ENCODE results near the gene USP17L30.
"Not testable (repeated sequence)": the region's sequence is repeated elsewhere in the genome, so short reads cannot be mapped to it uniquely, and the experiment has no call there.

USP17L30 gene, protein sequence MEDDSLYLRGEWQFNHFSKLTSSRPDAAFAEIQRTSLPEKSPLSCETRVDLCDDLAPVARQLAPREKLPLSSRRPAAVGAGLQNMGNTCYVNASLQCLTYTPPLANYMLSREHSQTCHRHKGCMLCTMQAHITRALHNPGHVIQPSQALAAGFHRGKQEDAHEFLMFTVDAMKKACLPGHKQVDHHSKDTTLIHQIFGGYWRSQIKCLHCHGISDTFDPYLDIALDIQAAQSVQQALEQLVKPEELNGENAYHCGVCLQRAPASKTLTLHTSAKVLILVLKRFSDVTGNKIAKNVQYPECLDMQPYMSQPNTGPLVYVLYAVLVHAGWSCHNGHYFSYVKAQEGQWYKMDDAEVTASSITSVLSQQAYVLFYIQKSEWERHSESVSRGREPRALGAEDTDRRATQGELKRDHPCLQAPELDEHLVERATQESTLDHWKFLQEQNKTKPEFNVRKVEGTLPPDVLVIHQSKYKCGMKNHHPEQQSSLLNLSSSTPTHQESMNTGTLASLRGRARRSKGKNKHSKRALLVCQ

DNA sequence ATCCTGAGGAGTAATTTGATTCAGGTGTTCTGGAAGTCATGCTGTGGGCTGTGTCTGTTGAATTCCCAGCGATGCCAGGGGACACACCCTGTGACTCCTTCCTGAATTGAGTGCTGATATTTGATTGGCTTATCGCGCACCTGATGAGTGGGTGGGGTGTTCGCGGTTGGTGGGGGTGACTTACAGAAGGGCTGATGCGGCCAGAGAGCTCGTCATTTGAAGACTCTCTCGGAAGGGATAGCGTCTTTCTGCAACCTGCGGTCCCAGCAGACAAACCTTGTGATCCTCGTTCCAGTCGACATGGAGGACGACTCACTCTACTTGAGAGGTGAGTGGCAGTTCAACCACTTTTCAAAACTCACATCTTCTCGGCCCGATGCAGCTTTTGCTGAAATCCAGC is at the start of gene USP17L30:
USP17L30 (plus strand) TSS at position 301 of the 400 bp plus-strand sequence; CDS start at position 301, 0 bp downstream.
- FAIRE-seq = not testable (repeated sequence)

DNA sequence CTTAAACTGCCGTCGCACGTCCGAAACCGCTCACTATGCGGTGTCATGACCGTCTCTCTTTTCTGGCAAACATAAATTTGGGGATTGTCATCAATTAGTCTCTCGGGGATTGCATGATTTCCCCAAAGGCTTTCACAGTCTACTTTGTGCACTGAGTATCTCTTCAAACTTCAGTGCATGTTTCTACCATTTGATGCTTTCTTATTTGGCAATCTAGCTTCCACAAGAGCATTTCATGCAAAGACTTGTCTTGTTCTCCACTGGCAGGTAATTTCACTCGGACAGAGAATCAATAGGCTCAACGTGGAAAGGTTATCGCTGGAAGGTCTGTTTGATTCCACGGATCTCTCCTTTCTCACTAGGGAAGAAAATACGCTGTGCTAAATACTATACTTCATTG is 38.7 kb upstream of the USP17L30 start:
- not testable (repeated sequence) for FAIRE-seq

DNA sequence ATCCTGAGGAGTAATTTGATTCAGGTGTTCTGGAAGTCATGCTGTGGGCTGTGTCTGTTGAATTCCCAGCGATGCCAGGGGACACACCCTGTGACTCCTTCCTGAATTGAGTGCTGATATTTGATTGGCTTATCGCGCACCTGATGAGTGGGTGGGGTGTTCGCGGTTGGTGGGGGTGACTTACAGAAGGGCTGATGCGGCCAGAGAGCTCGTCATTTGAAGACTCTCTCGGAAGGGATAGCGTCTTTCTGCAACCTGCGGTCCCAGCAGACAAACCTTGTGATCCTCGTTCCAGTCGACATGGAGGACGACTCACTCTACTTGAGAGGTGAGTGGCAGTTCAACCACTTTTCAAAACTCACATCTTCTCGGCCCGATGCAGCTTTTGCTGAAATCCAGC is 38.1 kb upstream of the USP17L30 start, which contains the start of gene USP17L24:
USP17L24 (plus strand) TSS at position 301 of the 400 bp plus-strand sequence; CDS start at position 301, 0 bp downstream.
- FAIRE-seq = not testable (repeated sequence)

DNA sequence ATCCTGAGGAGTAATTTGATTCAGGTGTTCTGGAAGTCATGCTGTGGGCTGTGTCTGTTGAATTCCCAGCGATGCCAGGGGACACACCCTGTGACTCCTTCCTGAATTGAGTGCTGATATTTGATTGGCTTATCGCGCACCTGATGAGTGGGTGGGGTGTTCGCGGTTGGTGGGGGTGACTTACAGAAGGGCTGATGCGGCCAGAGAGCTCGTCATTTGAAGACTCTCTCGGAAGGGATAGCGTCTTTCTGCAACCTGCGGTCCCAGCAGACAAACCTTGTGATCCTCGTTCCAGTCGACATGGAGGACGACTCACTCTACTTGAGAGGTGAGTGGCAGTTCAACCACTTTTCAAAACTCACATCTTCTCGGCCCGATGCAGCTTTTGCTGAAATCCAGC is 33.3 kb upstream of the USP17L30 start, which contains the start of gene USP17L25:
USP17L25 (plus strand) TSS at position 301 of the 400 bp plus-strand sequence; CDS start at position 301, 0 bp downstream.
- not testable (repeated sequence) for FAIRE-seq

DNA sequence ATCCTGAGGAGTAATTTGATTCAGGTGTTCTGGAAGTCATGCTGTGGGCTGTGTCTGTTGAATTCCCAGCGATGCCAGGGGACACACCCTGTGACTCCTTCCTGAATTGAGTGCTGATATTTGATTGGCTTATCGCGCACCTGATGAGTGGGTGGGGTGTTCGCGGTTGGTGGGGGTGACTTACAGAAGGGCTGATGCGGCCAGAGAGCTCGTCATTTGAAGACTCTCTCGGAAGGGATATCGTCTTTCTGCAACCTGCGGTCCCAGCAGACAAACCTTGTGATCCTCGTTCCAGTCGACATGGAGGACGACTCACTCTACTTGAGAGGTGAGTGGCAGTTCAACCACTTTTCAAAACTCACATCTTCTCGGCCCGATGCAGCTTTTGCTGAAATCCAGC is 28.6 kb upstream of the USP17L30 start, which contains the start of gene USP17L26:
USP17L26 (plus strand) TSS at position 301 of the 400 bp plus-strand sequence; CDS start at position 301, 0 bp downstream.
- FAIRE-seq = not testable (repeated sequence)

DNA sequence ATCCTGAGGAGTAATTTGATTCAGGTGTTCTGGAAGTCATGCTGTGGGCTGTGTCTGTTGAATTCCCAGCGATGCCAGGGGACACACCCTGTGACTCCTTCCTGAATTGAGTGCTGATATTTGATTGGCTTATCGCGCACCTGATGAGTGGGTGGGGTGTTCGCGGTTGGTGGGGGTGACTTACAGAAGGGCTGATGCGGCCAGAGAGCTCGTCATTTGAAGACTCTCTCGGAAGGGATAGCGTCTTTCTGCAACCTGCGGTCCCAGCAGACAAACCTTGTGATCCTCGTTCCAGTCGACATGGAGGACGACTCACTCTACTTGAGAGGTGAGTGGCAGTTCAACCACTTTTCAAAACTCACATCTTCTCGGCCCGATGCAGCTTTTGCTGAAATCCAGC is 23.8 kb upstream of the USP17L30 start, which contains the start of gene USP17L5:
USP17L5 (plus strand) TSS at position 301 of the 400 bp plus-strand sequence; CDS start at position 301, 0 bp downstream.
- FAIRE-seq = not testable (repeated sequence)

DNA sequence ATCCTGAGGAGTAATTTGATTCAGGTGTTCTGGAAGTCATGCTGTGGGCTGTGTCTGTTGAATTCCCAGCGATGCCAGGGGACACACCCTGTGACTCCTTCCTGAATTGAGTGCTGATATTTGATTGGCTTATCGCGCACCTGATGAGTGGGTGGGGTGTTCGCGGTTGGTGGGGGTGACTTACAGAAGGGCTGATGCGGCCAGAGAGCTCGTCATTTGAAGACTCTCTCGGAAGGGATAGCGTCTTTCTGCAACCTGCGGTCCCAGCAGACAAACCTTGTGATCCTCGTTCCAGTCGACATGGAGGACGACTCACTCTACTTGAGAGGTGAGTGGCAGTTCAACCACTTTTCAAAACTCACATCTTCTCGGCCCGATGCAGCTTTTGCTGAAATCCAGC is 19.1 kb upstream of the USP17L30 start, which contains the start of gene USP17L27:
USP17L27 (plus strand) TSS at position 301 of the 400 bp plus-strand sequence; CDS start at position 301, 0 bp downstream.
- FAIRE-seq = not testable (repeated sequence)

DNA sequence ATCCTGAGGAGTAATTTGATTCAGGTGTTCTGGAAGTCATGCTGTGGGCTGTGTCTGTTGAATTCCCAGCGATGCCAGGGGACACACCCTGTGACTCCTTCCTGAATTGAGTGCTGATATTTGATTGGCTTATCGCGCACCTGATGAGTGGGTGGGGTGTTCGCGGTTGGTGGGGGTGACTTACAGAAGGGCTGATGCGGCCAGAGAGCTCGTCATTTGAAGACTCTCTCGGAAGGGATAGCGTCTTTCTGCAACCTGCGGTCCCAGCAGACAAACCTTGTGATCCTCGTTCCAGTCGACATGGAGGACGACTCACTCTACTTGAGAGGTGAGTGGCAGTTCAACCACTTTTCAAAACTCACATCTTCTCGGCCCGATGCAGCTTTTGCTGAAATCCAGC is 14.3 kb upstream of the USP17L30 start, which contains the start of gene USP17L28:
USP17L28 (plus strand) TSS at position 301 of the 400 bp plus-strand sequence; CDS start at position 301, 0 bp downstream.
- FAIRE-seq = not testable (repeated sequence)

DNA sequence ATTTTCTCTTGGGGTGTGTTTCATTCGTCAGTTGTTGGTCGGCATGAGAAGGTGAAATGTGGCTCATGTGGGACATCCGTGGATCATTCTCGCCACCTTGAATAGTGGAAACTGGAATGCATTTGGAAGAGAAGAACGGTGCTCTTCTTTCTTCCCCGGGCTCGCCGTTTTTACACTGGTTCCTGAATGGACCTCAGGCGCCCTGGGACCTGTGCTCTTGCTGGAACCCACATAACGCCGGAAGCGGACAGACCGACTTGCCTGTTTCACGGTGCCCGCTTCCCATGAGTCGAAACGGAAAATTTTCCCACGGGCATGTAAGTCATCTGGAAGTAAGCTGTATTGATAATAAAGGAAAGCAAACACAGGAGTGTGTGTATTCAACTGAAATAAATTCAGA is 12.1 kb upstream of the USP17L30 start:
- not testable (repeated sequence) for FAIRE-seq

DNA sequence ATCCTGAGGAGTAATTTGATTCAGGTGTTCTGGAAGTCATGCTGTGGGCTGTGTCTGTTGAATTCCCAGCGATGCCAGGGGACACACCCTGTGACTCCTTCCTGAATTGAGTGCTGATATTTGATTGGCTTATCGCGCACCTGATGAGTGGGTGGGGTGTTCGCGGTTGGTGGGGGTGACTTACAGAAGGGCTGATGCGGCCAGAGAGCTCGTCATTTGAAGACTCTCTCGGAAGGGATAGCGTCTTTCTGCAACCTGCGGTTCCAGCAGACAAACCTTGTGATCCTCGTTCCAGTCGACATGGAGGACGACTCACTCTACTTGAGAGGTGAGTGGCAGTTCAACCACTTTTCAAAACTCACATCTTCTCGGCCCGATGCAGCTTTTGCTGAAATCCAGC is 9.6 kb upstream of the USP17L30 start, which contains the start of gene USP17L29:
USP17L29 (plus strand) TSS at position 301 of the 400 bp plus-strand sequence; CDS start at position 301, 0 bp downstream.
- not testable (repeated sequence) for FAIRE-seq

DNA sequence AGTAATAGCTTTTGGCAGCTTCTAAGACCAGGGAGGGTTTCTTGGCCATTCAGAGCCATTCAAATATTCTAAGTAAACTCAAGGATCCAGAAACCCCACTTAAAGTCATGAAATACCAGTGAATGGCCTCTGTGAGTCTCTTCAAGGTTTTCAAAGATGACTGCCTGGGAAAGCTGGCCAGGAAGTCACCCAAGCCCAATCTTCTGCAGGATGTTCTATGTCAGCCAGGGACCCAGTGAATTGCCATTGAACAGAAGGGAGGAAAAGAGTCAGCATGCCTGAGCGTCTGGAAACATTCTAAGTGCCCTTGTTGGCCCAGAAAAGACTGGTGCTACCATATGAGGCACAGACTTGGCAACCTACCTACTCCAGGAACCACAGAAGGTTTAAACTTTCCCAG is 17.0 kb downstream of the USP17L30 start:
- FAIRE-seq = not testable (repeated sequence)

DNA sequence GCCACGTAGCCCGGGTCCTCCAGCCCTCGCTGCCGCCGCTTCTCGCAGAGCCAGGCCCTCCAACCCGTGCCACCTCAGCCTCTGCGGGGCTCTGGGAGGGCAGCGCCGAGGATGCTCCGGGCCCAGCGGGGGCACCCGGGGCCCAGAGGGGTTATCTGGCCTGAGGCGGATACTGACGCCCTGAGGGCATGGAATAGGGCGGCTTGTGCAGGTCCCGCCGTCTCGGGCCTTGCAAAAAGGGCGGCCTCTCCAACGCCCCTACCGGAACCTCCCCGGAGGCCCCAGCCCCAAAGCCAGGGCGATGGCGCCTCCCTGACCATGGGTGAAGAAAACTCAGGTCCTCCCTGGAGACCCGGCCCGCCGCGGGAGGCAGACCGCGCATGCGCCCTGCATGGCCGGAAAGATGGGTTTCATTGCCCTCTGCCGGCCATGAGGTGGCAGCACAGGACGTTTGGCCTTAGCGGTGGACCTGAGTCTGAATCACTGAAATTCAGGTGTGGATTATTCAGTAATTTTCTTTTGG is 18.1 kb downstream of the USP17L30 start:
- FAIRE-seq = not testable (repeated sequence)

DNA sequence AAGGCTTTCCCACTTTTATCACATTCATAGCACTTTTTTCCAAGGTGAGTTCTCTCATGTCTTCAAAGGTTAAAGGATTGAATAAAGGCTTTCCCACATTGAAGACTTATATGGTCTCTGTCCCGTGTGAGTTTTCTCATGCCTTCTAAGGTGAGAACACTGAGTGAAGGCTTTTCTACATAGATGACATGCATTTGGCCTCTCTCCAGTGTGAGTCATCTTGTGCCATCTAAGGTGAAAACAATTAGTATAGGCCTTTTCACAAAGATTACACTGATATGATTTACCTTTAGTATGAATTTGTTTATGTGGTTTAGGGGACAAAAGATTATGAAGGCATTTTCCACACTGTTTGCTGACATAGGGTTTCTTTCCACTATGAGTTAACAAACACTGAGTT is 21.2 kb downstream of the USP17L30 start:
- FAIRE-seq = no peak

DNA sequence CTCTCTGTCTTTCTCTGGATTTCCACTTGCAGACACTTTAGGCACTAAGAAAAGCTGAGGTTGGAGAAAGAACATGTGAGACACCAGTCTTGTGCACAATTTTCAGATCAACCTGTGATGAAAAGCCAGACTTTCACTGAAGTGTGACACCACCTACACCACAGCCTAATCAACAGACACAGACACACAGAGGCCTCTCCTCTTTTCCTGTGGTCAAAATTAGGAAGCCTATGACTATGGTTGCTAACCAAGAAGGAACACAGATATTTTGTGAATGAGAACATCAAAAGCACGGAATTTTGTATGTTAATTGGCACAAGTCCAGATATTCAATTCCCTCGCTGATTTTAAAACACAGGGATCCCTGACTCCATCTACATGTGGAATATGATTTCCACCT is 26.1 kb downstream of the USP17L30 start:
- FAIRE-seq = not testable (repeated sequence)

DNA sequence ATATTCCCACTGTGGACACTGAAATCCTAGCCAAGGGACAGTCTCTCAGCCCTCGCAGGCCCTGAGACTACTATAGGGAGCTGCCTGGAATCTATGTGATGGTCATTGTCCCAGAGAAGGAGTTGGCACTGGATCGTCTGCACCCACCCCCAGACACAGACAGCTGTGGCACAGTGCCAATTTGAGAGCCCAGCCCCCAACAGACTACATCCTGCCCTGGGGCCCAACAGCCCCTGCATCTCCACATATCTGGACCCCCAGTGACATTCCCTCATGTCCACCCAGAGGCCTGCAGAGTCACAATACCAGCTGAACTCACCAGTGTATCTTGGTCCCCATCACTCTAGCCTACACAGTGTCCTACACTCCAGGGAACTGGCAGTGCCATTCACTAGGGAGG is 42.8 kb downstream of the USP17L30 start:
- FAIRE-seq = not testable (repeated sequence)

DNA sequence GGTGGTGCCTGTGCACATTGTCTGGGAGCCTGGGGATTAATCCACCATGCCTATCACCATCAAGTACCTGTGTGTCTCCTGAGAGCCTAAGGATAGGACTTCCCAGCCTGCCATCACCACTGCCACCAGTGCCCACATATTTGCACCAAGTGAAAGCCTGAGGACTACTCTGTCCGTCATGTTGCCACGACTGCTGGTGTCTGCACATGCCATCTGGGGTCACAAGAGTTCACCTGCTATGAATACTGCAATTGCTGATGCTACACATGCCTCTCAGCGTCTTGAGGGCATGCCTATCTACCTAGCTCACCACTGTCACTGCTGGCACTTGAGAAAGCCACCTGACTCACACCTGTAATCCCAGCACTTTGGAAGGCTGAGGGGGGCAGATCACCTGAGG is 43.6 kb downstream of the USP17L30 start:
- FAIRE-seq = not testable (repeated sequence)

DNA sequence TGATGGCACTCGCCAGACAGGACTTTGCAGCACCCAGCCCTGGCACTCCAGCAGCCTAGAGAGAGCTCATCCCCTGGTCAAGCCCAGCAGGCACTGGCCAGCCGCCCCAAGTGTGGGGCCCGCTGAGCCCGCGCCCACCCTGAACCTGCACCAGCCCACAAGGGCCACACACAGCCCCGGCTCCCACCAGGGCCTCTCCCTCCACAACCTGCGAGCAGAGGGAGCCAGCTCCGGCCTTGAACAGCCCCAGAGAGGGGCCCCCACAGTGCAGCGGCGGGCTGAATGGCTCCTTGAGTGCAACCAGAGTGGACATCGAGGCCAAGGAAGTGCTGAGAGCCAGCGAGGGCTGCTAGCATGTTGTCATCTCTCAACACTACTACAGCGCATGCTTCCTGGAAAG is 46.9 kb downstream of the USP17L30 start:
- no peak for FAIRE-seq
